Rectal smooth muscle tissue (tissue), 1 donor: ENCODE results near the gene FBRSL1.

Source experiments
- H3K27ac ChIP-seq: one replicate; pipeline ENCODE4 v1.7.0; 2013; ENCODE audit warnings: low read depth, low read length, inconsistent platforms
- H3K27me3 ChIP-seq: one replicate; pipeline ENCODE4 v1.7.0; 2013; ENCODE audit warnings: low read length; ENCODE audit not compliant: control insufficient read depth, insufficient read depth
- H3K36me3 ChIP-seq: one replicate; pipeline ENCODE4 v1.7.0; 2013; ENCODE audit warnings: low read length; ENCODE audit not compliant: control insufficient read depth, insufficient read depth
- H3K4me1 ChIP-seq: one replicate; pipeline ENCODE4 v1.7.0; 2013; ENCODE audit warnings: low read length; ENCODE audit not compliant: control insufficient read depth, insufficient read depth
- H3K4me3 ChIP-seq: one replicate; pipeline ENCODE4 v1.7.0; 2013; ENCODE audit warnings: low read length
- H3K9ac ChIP-seq: one replicate; pipeline ENCODE4 v1.7.0; 2013; ENCODE audit warnings: low read length

FBRSL1 gene

DNA sequence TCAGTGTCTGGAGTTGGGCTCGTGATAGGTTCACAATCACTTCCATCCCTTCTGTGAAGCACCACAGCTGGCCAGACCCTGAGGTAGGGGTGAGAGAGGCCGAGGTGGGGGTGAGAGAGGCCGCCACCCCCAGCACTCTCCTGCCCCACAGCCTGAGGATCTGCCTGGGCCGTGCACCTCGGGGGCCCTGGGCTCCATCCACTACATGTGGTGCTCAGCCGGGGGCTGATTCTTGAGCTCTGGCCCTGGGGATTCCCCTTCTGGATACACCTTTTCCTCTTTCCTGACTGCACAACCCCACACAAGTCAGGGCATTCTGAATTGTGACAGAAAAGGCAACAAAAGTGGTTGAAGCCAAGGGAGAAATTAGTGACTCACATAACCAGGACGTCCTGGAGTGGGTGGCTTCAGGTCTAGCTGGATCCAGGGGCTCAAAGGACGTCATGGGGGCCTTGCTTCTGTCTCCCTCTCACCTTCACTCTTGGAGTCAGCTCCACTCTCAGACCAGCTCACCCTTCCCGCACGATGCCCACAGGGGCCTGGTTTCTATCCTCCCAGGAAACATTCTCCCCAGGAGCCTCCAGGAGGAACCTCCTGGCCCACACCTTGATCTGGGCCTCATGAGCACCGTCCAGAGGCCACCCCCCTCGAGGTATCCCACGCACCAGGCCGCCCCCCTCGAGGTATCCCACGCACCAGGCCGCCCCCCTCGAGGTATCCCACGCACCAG is 12.1 kb upstream of the FBRSL1 start:
- H3K27me3 ChIP-seq, result peaks cover 8% of the 10 kb centered on the region
- no peaks in the 10 kb centered on the region for H3K36me3 ChIP-seq
- H3K4me1 ChIP-seq, result no peaks in the 10 kb centered on the region
- no peak overlapping the region for H3K4me3 ChIP-seq
- H3K27ac ChIP-seq, result no peak overlapping the region
- no peak overlapping the region for H3K9ac ChIP-seq

DNA sequence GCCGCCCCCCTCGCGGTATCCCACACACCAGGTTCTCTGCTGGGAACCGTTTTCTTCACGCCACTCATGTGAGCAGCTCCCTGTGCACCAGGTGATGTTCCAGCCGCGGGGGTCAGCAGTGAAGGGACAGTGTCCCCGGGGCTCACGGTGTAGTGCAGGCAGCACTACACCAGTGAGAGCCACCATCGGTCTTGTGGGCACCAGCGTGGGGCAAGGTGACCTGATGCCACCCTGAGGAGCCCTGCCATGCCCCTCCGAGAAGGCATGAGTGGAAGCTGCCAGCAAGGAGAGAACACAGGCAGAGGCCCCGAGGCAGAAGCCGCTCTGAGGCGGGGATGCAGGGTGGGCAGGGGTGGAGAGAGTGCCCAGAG is 11.5 kb upstream of the FBRSL1 start:
- Histone ChIP-seq H3K4me3 (no peak overlapping the region), H3K27ac (no peak overlapping the region), H3K27me3 (peaks cover 8% of the 10 kb centered on the region)

DNA sequence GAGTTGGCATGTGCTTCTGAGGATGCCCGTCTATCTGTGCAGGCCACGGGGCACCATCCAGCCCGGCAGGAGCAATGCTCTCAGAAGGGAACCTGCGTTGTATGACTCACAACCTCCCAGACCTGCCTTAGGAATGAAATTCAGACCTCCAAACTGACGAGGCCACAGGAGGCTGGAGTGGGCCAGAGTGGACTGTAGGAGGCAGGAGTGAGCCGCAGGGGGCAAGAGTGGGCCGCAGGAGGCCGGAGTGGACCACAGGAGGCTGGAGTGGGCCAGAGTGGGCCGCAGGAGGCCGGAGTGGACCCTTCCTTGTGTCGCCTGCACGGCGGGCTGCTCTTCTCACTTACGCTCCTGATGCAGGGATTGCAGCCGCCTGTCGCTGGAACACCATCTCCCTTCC is 11.1 kb upstream of the FBRSL1 start:
- Histone ChIP-seq H3K27me3 (peaks cover 8% of the 10 kb centered on the region), H3K27ac (no peak overlapping the region), H3K4me1 (no peaks in the 10 kb centered on the region), H3K4me3 (no peak overlapping the region), H3K36me3 (no peaks in the 10 kb centered on the region), H3K9ac (no peak overlapping the region)

More for the DNA sequence above, 11.5 kb upstream of the FBRSL1 start:
- Histone ChIP-seq H3K4me1 (no peaks in the 10 kb centered on the region), H3K9ac (no peak overlapping the region), H3K36me3 (no peaks in the 10 kb centered on the region)

DNA sequence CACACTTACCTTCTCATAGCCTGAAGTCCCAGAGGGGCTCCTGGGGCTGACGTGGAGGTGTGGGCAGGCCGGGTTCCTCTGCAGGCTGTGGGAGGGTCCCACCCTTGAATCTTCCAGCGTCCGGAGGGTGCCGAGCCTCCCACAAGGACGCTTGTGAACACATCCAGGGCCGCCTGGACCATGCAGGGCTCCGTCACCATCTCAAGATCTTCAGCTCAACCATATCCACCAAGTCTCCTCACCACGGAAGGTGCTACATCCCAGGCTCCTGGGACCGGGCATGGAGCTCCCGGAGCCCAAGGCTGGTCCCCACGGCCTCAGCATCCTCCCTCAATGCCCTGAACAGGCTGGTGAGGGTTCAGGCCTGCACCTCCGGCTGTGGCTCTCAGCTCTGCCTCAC is 10.7 kb upstream of the FBRSL1 start:
- no peaks in the 10 kb centered on the region for H3K36me3 ChIP-seq
- no peak overlapping the region for H3K4me3 ChIP-seq
- H3K27me3 ChIP-seq, result peaks cover 8% of the 10 kb centered on the region
- H3K27ac ChIP-seq, result no peak overlapping the region
- no peak overlapping the region for H3K9ac ChIP-seq
- H3K4me1 ChIP-seq, result no peaks in the 10 kb centered on the region

DNA sequence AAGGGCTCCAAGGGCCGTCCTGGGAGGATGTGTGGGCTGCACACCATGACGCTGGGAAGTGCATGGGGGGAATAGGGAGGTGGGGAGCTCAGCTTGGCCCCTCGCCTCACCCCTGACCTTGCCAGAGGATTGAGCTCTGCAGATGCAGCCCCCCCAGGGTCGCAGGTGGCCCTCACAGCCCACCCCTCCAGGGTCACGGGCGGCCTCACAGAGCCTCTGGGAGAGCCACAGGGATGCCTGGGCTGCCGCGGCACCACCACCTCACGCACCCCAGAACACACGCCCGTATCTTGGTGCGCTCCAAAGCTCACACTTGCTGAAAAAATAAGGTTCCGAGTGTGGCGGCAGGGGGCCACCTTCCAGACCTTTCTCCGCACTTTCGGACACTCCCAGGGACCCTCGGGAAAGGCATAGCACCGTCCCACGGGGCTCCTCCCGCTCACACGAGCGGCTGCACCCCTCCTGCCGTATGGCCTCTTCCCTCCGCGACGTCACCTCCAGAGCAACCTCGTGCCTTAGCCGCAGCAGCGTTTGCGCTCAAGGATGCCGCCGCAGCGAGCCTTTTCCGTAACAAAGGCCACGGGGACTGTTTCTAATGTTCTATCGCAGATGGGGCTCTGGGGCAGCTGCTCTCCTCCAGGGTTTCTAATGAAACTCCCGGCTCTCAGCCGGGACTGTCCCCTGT is 9.9 kb upstream of the FBRSL1 start:
- no peaks in the 10 kb centered on the region for H3K36me3 ChIP-seq
- no peak overlapping the region for H3K27ac ChIP-seq
- no peaks in the 10 kb centered on the region for H3K4me1 ChIP-seq
- H3K9ac ChIP-seq, result no peak overlapping the region
- H3K27me3 ChIP-seq, result peaks cover 8% of the 10 kb centered on the region
- no peak overlapping the region for H3K4me3 ChIP-seq

DNA sequence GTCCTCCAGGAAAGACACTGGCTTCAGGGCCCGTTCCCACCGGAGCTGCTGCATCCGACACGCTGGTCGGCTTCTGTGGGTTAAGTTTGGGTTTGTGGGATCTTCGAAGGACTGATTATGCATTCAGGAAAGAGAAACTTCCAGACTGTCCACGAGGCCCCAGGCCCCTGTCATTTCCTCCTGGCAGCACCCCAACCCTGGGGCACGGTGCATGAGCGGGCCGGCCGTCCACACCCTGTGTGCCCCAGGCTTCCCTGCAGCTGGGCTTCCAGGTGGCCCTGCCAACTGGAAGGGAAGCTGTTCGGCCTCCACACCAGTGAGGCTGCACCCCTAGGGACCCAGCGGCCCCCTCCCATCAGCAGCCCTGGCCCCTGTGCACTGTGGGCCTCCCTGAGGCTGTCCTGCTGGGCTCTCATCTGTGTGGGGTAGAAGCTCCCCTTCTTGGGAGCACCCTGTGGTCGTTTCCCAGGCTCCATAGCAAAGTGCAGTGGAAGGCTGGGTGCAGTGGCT is 9.3 kb upstream of the FBRSL1 start:
- no peak overlapping the region for H3K4me3 ChIP-seq
- no peak overlapping the region for H3K27ac ChIP-seq
- H3K27me3 ChIP-seq, result peaks cover 8% of the 10 kb centered on the region
- no peaks in the 10 kb centered on the region for H3K4me1 ChIP-seq
- no peak overlapping the region for H3K9ac ChIP-seq
- no peaks in the 10 kb centered on the region for H3K36me3 ChIP-seq

DNA sequence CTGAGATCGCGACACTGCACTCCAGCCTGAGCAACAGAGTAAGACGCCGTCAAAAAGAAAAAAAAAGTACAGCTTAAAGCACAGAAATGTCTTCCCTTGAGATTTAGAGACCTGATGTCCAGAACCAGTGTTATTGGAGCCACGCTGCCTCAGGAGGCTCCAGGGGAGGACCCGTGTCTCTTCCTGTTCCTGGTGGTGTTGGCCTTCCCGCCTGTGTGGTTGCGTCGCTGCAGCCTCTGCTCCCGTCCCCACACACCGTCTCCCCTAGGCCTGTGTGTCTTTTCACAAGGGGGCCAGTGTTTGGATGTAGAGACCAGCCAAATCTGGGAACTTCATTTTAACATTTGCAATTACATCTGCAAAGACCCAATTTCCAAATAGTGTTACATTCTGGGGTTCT is 8.6 kb upstream of the FBRSL1 start:
- no peaks in the 10 kb centered on the region for H3K4me1 ChIP-seq

DNA sequence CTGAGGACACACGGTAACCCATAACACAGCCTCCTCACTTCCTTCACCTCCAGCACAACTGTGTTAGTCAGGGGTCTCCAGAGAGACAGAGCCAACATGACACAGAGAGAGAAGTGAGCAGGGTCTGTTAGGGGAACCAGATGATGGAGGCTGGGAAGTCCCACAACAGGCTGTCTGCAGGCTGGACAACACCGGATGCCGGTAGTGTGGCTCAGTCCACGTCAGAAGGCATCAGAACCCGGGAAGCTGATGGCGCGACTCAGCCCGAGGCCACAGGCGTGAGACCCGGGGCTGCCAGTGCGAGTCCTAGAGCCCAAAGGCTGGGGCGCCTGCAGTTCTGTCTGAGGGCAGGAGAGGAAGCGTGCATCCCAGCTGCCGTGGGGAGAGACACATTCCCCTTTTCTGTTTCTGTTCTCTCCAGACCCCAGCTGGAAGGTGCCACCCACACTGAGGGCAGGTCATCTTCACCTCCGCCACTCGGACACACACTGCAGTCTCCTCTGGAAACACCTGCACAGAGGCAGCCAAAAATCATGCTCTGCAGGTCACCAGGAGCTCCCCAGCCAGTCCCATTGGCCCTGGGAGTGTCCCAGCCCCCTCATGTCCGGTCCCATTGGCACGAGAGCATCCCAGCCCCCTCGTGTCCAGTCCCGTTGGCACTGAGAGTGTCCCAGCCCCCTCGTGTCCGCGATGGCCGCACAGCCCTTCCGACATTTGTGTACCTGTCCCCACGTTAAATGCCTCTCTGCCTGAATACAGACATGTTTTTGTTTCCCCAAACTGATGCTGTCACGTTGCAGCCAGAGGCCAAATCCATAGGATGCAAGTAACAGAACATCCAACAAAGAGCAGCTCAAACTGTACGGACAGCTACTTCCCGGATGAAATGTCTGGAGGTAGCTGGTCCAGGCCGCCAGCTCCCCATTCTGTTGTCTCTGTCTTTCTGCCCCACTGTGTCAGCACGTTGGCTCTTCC is 7.9 kb upstream of the FBRSL1 start:
- Histone ChIP-seq H3K27me3 (peaks cover 4% of the 10 kb centered on the region), H3K27ac (no peak overlapping the region), H3K9ac (no peak overlapping the region), H3K36me3 (no peaks in the 10 kb centered on the region), H3K4me3 (no peak overlapping the region), H3K4me1 (no peaks in the 10 kb centered on the region)

More for the DNA sequence above, 8.6 kb upstream of the FBRSL1 start:
- Histone ChIP-seq H3K9ac (no peak overlapping the region), H3K4me3 (no peak overlapping the region), H3K27ac (no peak overlapping the region), H3K27me3 (peaks cover 8% of the 10 kb centered on the region), H3K36me3 (no peaks in the 10 kb centered on the region)

DNA sequence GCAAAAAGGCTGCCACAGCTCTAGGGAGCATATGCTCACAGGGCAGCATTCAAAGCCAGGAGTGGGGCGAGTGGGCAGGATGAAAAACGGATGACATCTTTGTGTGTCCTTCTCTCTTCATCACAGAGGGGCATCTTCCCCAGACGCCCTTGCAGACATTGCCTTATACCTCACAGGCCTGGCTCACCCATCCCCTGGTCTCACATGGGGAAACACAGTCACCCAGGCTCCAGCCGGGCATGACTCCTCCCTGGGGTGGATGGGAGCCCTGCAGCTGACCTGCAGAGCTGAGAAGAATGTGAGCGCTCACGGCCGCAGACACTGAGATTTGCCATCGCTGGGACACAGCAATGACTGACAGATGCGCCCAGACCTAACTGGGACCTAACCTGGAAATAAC is 7.2 kb upstream of the FBRSL1 start:
- Histone ChIP-seq H3K9ac (no peak overlapping the region), H3K36me3 (no peaks in the 10 kb centered on the region), H3K27ac (no peak overlapping the region), H3K4me3 (no peak overlapping the region), H3K27me3 (peaks cover 4% of the 10 kb centered on the region), H3K4me1 (no peaks in the 10 kb centered on the region)

DNA sequence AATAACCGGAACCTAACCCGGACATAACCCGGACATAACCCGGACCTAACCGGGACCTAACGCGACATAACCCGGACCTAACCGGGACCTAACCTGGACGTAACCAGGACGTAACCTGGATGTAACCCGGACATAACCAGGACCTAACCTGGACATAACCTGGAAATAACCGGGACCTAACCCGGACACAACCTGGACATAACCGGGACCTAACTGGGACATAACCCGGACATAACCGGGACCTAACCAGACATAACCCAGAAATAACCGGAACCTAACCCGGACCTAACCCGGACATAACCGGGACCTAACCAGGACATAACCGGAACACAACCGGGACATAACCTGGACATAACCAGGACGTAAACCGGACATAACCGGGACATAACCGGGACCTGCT is 6.7 kb upstream of the FBRSL1 start:
- Histone ChIP-seq H3K27ac (no peak overlapping the region), H3K27me3 (peaks cover 4% of the 10 kb centered on the region), H3K4me1 (no peaks in the 10 kb centered on the region), H3K36me3 (no peaks in the 10 kb centered on the region), H3K9ac (no peak overlapping the region), H3K4me3 (no peak overlapping the region)

DNA sequence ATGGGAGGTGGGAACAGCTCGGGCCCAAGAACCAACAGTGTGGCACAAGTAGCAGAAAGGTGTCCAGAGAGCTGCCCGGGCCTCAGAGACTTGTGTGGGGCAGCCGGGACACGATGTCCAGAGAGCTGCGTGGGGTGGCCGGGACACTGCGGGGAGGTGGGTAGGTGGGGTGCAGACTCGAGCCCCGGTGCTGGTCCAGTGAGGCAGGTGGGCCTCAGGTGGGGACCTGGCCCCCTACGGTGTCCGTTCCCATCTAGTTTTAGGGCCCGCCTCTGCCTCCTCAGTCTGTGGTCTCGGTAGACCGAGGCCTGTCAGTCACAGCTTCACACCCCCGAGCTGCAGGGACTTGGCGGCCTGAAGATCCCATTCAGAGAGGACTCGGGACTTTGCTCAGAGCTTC is 6.3 kb upstream of the FBRSL1 start:
- Histone ChIP-seq H3K9ac (no peak overlapping the region), H3K27ac (no peak overlapping the region), H3K36me3 (no peaks in the 10 kb centered on the region), H3K4me1 (no peaks in the 10 kb centered on the region), H3K4me3 (no peak overlapping the region), H3K27me3 (peaks cover 4% of the 10 kb centered on the region)

DNA sequence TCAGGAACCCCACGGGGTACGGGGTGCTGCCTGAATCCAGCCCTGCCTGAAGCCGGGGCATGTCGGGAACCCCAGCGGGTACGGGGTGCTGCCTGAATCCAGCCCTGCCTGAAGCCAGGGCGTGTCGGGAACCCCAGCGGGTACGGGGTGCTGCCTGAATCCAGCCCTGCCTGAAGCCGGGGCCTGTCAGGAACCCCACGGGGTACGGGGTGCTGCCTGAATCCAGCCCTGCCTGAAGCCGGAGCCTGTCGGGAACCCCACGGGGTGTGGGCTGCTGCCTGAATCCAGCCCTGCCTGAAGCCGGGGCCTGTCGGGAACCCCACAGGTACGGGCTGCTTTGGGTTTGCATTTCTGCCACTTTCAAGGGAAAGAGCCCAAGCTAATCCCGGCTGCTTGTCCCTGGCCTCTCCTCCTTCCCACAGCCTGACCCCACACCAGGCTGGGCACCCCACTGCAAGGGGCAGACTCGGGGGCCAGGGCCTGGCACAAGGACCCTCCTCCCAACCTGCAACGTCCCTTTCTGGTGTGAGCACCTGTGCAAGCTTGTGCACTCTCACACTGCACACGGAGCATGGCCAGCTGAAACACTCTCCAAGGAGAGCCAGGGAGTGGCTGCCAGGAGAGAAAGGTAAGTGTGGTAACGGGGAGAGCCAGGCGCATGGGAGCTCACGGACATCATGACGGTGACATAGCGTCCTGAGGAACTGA is 5.6 kb upstream of the FBRSL1 start:
- Histone ChIP-seq H3K4me3 (no peak overlapping the region), H3K27ac (no peak overlapping the region), H3K9ac (no peak overlapping the region), H3K36me3 (no peaks in the 10 kb centered on the region), H3K4me1 (no peaks in the 10 kb centered on the region), H3K27me3 (peaks cover 4% of the 10 kb centered on the region)
